Upper lobe of right lung (tissue), 1 donor: Measurements from ENCODE around the gene MAU2. TPM values are rescaled to one million over a fixed set of nuclear protein-coding genes. Genes with fewer than 3 reads are reported as not detected.
A peak's percentile ranks its signal among the peaks of the same experiment; 100 is the strongest.

ENCODE experiments used
- ATAC-seq: fragments of 200-7000 bp; cut with Tn5 transposase; one replicate; pipeline ENCODE4 v1.9.1; 2020; ENCODE audit warnings: mild to moderate bottlenecking, moderate library complexity
- DNase-seq: peaks from one replicate; pipeline ENCODE4 v3.0.0-alpha.2; 2020
- H3K27ac ChIP-seq: fragments of 200-600 bp; one replicate; pipeline ENCODE4 v1.8.0; 2022
- H3K27me3 ChIP-seq: fragments of 200-600 bp; one replicate; pipeline ENCODE4 v1.8.0; 2022; ENCODE audit warnings: mild to moderate bottlenecking
- H3K36me3 ChIP-seq: fragments of 200-600 bp; one replicate; pipeline ENCODE4 v1.8.0; 2022
- H3K4me1 ChIP-seq: fragments of 200-600 bp; one replicate; pipeline ENCODE4 v1.8.0; 2022
- H3K4me3 ChIP-seq: fragments of 200-600 bp; one replicate; pipeline ENCODE4 v1.8.0; 2022; ENCODE audit warnings: mild to moderate bottlenecking
- H3K9me3 ChIP-seq: fragments of 200-600 bp; one replicate; pipeline ENCODE4 v1.8.0; 2022
- intact Hi-C: fragments of 100-400 bp; cut with DNase I; formaldehyde crosslinking; loops from one replicate; pipeline ENCODE4 v1.11.0; 2022
- total RNA-seq: library from RNA; stranded (reverse); fragmentation: NEBNext Ultra II Directional; extraction: Animal tissue kit (Norgen Biotek cat#: 25700); gene quantifications from one replicate; pipeline ENCODE4 v1.2.1, GENCODE V29; 2021
- TF ChIP-seq, protein P1 (sequence below): fragments of 200-600 bp; IDR thresholded peaks from one replicate; pipeline ENCODE4 v1.8.0; 2022; ENCODE audit warnings: antibody characterized with exemption
- donor health status: DM: no; HTN: yes; CAD: no; lungs with severe emphysema.

The MAU2 gene
- total RNA-seq, 1 donor from 2014 or later = 60.5 TPM

DNA sequence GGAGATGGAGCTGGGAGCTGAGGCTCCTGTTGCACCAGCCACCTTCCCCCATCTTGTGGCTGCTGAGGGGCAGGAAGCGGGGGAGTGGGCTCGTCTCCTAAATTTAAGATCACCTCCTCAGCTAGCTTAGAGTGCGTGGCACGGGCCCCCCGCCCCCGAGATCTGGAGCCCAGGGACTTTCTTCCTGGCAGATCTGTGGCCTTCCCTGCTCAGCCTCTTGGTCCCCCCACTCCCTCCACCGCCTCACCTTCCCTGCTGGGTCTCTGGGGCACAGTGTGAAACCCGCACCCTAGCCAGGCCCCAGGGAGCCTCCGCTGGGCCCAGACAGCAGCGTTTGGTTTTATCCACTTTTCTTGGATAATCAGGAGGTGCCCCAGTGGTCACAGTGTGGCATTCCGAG lies 35.9 kb downstream of the MAU2 start:
- no peak for ATAC-seq
- intact Hi-C loops = no loop called here
- Histone ChIP-seq H3K9me3 (no peaks in the 10 kb centered on the region), H3K4me3 (no peak overlapping the region), H3K27ac (no peak overlapping the region), H3K27me3 (no peaks in the 10 kb centered on the region), H3K36me3 (peaks cover 62% of the 10 kb centered on the region), H3K4me1 (peaks cover 6% of the 10 kb centered on the region)
- no peak for DNase-seq
- TF ChIP-seq, protein P1, sequence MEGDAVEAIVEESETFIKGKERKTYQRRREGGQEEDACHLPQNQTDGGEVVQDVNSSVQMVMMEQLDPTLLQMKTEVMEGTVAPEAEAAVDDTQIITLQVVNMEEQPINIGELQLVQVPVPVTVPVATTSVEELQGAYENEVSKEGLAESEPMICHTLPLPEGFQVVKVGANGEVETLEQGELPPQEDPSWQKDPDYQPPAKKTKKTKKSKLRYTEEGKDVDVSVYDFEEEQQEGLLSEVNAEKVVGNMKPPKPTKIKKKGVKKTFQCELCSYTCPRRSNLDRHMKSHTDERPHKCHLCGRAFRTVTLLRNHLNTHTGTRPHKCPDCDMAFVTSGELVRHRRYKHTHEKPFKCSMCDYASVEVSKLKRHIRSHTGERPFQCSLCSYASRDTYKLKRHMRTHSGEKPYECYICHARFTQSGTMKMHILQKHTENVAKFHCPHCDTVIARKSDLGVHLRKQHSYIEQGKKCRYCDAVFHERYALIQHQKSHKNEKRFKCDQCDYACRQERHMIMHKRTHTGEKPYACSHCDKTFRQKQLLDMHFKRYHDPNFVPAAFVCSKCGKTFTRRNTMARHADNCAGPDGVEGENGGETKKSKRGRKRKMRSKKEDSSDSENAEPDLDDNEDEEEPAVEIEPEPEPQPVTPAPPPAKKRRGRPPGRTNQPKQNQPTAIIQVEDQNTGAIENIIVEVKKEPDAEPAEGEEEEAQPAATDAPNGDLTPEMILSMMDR = no peak

DNA sequence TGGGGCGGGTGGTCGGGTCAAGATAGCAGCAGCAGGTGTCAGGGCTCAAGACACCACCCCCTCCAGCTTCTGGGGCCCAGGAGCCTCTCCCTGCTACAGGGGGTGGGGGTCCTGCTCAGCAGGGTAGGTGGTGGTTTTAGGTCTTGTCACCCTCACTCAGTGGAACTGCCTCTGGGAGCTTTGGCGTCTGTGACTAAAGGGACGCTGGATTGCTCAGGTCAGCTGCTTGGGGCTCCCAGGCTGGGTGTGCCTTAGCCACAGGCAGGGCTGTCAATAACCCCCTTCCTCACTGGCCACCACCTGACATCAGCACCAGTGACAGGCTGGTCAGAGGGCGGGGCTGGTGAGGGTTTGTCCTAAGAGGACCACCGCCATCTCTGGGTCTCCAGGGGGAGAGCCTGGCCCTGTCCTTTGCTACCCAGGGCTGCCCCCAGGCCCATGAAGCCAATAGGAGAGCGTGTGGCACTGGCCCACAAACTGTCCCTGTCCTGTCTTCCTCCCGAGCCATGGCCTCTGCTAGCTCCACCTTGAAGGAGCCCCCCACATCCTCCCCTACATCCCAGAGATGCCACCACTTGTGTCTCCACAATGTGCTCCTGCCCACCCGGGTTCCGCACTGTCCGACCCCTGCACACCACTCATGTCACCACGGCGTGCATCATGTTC lies 36.4 kb downstream of the MAU2 start:
- H3K9me3 ChIP-seq = no peaks in the 10 kb centered on the region
- H3K4me1 ChIP-seq = peaks cover 6% of the 10 kb centered on the region
- DNase-seq (no peak), ATAC-seq (no peak)
- TF ChIP-seq, protein P1 = no peak
- H3K4me3 ChIP-seq = no peak overlapping the region
- no peak overlapping the region for H3K27ac ChIP-seq
- no peaks in the 10 kb centered on the region for H3K27me3 ChIP-seq
- intact Hi-C loops = no loop called here
- H3K36me3 ChIP-seq = peaks cover 57% of the 10 kb centered on the region

DNA sequence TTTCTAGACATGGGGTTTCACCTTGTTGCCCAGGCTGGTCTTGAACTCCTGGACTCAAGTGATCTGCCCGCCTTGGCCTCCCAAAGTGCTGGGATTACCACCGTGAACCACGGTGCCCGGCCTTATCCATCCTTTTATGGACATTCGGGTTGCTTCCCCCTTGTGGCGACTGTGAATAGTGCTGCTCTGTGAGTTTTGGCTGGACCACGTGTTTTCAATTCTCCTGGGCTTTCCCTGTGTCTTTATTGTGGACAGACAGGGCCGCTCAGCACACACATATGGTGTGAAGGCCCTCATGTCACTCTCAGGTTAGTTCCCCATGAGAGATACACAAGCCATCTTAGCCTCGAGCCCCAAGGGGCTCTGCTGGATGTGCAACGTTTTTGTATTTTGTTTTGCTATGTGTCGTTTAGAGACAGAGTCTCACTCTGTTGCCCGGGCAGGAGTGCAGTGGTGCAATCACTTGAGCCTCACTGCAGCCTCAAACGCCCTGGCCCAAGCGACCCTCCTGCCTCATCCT lies 40.5 kb downstream of the MAU2 start:
- peak overlapping the region; percentile 9 for H3K27ac ChIP-seq
- peak; percentile 87 for ATAC-seq

DNA sequence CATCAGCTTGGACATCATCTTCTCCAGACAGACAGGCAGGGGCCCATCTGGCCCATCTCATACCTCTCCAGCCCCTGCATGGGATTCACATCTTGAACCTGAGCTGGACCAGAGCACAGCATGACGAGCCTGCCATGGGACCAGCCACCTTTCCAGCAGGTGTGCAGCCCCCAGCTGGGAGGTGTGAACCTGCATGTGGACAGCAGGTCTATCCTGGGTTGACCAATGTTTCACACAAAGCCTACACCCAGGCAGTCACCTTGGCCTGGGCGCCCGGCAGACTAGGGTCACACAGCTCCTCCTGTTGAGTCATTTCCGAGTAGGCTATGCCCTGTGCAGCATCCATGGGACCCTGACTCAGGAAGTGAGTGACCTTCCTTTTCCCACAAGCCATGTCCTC lies 41.4 kb downstream of the MAU2 start:
- H3K9me3 ChIP-seq = no peaks in the 10 kb centered on the region
- H3K27me3 ChIP-seq = no peaks in the 10 kb centered on the region
- TF ChIP-seq, protein P1 = no peak
- peaks cover 9% of the 10 kb centered on the region for H3K36me3 ChIP-seq
- H3K4me1 ChIP-seq = peaks cover 23% of the 10 kb centered on the region
- intact Hi-C loops = no loop called here
- no peak overlapping the region for H3K4me3 ChIP-seq
- DNase-seq (no peak), ATAC-seq (no peak)
- H3K27ac ChIP-seq = no peak overlapping the region

More for the DNA sequence above, 40.5 kb downstream of the MAU2 start:
- TF ChIP-seq, protein P1 = peak; percentile 85
- no peaks in the 10 kb centered on the region for H3K27me3 ChIP-seq
- no peak overlapping the region for H3K4me3 ChIP-seq
- H3K36me3 ChIP-seq = peaks cover 18% of the 10 kb centered on the region
- intact Hi-C loops = no loop called here
- DNase-seq = peak; percentile 76
- H3K4me1 ChIP-seq = peaks cover 18% of the 10 kb centered on the region
- no peaks in the 10 kb centered on the region for H3K9me3 ChIP-seq

DNA sequence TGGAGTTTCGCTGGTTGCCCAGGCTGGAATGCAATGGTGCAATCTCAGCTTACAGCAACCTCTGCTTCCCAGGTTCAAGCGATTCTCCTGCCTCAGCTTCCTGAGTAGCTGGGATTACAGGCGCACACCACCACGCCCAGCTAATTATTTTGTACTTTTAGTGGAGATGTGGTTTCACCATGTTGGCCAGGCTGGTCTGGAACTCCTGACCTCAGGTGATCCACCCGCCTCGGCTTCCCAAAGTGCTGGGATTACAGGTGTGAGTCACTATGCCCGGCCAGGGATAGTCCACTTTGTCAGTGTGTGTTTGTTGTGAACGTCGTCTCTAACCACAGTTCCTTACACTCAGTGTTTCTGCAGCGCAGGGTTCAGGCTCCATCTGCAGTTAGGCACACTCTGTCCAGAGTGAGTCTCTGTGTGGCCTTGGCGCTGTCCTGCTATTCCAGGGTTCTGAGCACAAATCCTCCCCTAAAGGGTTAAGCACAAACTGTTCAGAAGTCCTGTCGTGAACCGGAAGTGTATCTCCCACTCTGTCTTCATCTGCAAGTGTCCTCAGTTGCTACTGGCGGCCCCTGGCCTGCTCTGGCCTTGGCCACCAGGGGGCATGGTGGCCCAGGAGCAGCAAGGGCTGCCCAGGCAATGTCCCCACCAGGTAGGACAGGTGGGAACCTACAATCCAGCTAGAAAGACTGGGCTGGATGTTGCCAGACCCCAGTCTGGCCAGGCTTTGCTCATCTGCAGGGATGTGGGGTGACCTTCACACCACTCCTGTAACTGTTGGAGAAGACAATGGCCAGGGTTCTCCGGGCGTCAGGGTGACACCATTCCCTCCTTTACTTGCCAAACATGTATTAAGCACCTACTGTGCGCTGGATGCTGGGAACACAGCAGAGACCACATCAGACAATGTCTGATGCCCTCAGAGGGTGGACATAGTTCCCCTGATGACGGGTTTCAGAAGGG lies 46.1 kb downstream of the MAU2 start:
- peak; percentile 90 for DNase-seq
- Histone ChIP-seq H3K27ac (peak overlapping the region; percentile 55), H3K27me3 (no peaks in the 10 kb centered on the region), H3K4me3 (no peak overlapping the region), H3K9me3 (no peaks in the 10 kb centered on the region), H3K36me3 (no peaks in the 10 kb centered on the region), H3K4me1 (peaks cover 18% of the 10 kb centered on the region)
- intact Hi-C loops = no loop called here
- ATAC-seq = peak; percentile 96
- TF ChIP-seq, protein P1 = peak; percentile 98
